OCI-LY3 (cell line): Measurements from ENCODE around the gene PFKFB3.

Experiments used
- EZH2phosphoT487 ChIP-seq: fragments of 200-600 bp; shearing (Covaris generic); IDR thresholded peaks from 2 replicates; pipeline ENCODE4 v1.6.1; 2018; ENCODE audit warnings: antibody characterized with exemption, mixed run types, low read depth
- TF ChIP-seq, protein P1 (sequence below): fragments of 200-600, 300-600 bp; sonication (generic); IDR thresholded peaks from 2 replicates; pipeline ENCODE4 v1.5.1; 2014; ENCODE audit warnings: antibody characterized with exemption, low read length, low read depth

DNA sequence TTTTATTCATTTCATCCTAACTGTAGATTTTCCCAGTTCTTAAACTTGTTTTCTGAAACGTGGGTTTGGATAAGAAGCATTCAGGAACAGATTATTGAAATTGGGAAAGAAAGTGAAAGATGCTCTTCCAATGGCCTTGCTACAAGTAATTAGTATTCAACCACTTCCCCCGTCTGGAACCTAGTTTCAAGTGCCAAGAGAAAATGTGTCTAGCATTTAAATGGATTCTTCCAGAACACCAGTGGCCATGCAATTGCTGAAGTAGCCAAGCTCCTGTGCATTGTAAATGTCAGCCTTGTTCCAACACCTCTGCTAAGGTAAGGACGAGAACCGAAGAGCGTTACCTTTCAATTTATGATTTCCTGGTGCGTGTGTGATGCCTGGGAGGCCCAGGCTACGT lies 68.2 kb downstream of the PFKFB3 start:
- TF ChIP-seq, protein P1, sequence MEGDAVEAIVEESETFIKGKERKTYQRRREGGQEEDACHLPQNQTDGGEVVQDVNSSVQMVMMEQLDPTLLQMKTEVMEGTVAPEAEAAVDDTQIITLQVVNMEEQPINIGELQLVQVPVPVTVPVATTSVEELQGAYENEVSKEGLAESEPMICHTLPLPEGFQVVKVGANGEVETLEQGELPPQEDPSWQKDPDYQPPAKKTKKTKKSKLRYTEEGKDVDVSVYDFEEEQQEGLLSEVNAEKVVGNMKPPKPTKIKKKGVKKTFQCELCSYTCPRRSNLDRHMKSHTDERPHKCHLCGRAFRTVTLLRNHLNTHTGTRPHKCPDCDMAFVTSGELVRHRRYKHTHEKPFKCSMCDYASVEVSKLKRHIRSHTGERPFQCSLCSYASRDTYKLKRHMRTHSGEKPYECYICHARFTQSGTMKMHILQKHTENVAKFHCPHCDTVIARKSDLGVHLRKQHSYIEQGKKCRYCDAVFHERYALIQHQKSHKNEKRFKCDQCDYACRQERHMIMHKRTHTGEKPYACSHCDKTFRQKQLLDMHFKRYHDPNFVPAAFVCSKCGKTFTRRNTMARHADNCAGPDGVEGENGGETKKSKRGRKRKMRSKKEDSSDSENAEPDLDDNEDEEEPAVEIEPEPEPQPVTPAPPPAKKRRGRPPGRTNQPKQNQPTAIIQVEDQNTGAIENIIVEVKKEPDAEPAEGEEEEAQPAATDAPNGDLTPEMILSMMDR: no peak
- TF ChIP-seq EZH2phosphoT487: no peak
